GM18861 (cell line): ENCODE data around the gene RAF1.

ENCODE experiments used
- ATAC-seq: cut with Tn5 transposase; IDR thresholded peaks from one replicate; pipeline ENCODE4 v1.9.1; 2021; ENCODE audit not compliant: unreplicated experiment

Gene RAF1

DNA sequence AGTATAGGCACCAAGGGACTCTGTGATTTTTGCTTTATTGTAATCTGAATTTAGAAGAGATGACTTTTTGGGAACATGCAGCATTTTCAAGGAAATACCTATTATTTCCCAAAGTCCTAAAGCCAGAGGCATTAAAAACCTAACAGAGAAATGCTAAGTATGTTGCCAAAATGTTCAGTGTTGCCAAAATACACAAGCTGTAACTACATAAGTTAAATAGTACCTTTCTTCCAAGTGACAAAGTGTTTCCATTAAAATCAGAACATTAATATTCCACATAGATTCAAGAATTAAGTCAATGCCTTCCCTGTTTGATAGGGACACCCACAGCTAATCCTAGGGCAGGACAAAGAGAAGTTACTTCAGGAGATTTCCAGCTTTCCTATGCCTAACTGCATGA is 65.0 kb downstream of the RAF1 start:
- ATAC-seq, result no peak

DNA sequence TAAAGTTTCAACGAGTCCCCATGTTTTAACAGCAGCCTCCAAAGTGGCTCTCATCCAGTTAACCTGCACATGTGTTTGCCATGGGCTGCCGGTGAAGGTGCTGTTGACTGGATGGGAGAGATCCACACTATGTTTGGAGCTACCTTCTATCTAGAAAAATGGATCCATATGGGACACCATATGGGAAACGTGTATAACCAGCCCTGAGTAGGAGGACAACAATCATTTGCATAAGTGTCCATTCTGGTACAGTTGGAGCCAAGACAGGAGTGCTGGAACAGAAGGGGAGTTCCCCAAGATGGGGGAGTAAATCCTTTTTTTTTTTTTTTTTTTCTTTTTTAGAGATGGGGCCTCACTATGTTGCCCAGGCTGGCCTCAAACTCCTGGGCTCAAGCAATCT is 70.4 kb downstream of the RAF1 start:
- ATAC-seq, result no peak

DNA sequence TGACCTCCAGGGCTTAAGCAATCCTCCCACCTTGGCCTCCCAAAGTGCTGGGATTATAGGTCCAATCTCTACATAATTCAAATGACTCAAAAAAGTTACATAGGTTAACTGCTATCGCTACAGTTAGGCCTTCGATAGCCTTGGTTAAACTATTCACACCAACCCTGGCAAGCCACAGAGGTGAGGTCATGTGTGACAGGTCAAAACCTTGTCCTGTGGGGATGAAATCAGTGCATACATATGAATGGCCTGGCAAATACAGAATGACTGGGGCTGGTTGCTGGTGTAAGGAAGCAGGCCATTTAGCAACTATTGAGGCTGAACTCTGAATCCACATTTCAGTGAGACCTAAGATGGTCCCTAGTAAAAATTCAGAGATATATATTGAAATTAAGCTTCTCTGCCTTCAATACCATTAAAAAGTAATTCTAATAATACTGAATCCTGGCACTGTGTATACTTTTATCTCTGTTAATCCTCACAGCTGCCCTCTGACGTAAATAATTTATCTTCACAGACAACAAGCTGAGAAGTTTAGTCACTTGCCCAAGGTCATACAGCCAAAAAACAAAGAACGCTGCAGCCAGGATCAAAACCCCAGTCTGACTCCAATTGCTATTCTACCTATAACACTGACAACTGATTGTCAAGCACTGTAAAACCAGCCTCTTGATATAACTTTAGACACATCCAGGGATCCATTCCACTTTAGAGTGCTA is 71.8 kb downstream of the RAF1 start:
- no peak for ATAC-seq

DNA sequence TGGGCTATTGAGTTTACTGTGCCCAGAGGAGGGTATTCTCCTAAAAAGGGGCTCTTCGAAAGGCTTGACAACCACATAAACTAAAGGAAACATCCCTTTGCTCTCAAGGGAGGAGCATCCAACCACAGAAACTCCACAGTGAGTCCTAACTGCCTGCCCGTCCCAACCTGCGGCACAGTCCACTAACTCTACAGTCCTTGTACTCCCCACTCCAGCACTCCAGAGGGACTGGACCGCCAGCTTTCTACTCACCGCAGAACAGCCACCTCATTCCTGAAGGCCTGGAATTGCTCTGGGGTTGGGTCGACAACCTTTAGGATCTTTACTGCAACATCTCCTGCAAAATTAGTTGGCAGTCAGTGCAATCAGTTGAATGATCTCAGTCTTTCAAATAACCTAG is 72.5 kb downstream of the RAF1 start:
- no peak for ATAC-seq

DNA sequence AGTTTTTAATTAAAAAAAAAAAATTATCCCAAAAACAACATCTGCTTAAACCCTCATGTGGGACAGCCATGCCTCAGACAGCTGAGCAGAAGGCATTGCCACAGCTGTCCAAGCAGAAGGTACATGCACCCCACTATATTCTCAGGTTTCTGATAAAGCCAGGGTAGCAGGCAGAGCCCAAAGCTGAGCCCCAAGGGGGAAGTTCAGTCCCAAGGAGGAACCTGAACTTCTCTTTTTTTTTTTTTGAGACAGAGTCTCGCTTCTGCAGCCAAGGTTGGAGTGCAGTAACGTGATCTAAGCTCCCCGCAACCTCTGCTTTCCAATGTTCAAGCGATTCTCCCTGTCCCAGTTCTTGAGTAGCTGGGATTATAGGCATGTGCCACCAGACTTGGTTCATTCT is 73.8 kb downstream of the RAF1 start:
- no peak for ATAC-seq

DNA sequence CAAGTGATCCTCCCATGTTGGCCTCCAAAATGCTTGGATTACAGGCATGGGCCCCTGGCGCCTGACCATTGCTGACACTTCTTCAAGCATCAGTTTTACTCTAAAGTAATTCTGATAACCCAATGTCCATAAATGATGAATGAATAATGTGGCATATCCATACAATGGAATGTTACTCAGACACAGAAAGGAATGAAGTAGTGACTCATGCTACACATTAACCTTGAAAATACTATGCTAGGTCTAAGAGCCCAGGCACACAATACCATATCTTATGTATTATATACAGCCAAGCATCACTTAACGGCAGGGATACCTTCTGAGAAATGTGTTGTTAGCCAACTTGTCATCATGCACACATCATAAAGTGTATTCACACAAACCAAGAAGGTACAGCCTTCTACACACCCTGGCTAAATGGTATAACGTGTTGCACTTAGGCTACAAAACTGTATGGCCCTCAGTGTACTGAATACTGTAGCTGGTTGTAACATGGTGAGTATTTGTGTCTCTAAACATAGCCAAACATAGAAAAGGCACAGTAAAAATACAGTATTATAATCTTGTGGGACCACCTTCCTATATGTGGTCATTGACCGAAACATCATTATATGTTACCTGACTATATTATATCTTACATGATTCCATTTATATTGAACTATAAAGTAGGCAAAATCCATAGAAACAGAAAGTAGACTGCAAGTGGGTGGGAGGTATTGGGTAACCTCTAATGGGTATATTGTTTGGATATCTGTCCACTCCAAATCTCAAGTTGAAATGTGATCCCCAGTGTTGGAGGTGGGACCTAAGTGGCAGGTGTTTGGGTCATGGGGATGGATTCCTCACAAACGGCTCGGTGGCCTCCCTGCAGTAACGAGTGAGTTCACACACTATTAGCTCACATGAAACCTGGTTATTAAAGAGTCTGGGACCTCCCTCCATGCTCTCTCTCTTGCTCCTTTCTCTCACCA is 75.6 kb downstream of the RAF1 start:
- ATAC-seq, result no peak

DNA sequence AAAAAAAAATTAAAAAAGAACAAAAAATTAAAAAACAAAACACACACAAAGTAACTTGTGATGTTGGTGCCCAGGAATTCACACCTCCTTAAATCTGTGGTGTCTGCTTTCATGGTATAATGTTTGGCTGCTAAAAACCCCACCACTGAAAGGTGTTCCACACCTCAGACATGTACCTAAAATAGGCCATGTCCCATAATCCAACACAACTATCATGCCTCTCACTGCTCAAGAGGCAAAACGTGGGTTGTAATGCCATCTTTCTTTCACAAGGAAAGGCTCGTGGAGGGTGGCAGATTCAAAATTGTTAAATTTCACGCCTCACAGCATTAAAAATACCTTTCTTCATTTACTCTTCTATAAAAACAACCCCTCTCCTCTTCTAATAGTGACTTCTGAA is 77.5 kb downstream of the RAF1 start:
- no peak for ATAC-seq

DNA sequence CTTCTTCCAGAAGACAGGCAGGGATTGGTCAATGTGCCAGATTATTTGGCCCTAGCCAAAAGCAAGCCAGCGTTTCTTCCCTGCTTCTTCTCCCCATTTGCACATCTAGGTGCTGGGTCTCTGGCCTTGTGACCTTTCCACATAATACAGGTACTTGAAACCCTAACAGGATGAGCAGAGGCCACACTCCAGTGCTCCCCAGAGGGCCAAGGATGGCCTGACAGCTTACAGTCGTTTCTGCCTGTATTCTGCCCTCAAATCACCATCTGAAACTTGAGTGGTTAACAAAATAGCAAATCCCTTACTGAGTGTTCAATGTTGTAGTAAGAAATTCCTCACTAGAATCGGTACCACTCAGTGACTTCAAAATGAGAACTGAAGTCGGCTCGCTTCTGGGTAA is 77.9 kb downstream of the RAF1 start:
- no peak for ATAC-seq

DNA sequence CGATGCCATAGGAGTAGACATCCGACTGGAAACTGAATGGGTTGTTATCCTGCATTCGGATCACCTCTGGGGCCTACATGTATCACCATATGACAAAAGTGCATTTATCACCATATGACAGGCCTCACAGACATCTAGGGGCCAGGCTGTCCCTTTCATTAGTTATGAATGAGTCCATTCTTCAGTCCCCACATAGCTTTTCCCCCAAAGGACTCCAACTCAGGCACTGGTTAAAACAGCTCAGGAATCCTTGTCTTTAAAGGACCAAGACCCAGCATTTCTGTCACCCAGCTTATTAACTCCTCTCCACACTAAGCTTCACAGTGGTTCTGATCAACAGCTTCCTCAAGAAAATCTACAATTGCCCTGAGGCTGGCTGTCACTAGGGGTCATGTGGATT is 78.7 kb downstream of the RAF1 start:
- no peak for ATAC-seq

DNA sequence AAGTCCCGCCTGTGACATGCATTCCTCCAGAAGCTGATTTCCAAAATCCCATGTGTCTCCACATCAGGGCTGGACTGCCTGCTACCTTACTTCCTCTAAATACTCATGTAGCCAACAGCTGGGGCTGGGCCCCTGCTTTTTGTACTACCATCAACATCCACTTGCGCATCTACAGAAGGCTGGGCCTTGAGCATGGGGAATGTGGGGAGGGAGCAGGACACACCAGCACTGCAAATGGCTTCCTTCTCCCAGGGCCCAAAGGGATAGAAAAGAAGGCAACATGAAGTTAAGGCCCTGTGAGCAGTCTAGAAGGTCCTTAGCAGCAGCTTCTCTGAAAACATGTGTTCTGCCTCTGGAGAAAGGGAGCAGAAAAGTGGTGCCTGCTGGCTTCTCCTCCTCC is 79.8 kb downstream of the RAF1 start:
- ATAC-seq, result no peak

DNA sequence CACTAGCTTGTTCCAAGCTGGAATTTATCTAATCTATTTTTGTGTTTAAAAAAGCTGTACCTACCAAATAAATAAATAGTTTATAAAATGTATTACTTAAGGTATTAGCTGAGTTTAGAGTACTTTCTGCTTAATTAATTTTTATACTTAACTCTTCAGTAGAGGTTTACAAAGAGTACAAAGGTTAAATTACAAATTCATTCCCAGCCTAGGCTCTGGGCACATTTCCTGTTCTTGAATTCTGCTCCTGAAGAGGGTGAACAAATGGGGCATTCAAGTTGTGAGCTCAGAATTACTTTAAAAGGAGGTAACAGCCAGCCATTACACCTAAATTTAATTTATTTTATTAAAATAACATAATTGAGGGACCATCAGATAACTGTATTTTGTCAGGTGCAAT is 80.6 kb downstream of the RAF1 start:
- ATAC-seq, result no peak

DNA sequence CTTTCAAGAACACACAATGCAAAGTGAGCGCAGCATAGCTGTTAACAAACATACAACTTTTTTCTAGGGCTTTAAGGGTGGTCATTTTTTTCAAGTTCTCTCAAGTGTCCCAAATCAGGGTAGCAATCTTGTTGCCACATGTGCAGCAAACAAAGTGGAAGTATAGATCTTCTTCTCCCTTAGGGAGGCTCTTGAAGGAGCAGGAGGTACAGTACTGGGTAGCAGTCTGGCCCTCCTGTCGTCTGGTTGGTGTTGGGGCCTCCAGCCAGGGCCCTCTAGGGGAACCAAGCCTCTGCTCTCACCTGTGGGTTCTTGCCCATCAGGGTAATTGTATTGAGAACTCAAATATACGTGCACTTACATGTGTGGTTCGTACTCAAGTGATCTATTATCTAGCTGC is 81.2 kb downstream of the RAF1 start:
- ATAC-seq, result no peak

DNA sequence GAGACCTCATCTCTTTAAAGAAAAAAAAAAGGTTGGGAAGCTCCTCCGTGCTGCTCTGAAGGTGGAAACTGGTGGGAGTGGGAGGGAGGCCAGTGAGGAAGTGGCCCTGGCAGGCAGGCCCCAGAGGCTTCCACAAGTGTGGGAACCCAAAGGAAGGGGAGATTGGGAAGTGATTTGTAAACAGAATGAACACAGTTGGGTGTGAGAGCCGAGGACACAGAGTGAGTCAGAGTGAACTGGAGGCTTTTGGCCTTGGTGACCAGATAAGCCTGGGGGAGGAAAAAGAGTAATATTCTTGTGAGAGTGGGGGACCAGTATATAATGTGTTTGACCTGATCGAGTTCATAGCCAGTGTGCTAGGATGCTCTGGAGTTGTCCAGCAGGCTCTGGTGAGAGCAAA is 84.0 kb downstream of the RAF1 start:
- ATAC-seq, result no peak

DNA sequence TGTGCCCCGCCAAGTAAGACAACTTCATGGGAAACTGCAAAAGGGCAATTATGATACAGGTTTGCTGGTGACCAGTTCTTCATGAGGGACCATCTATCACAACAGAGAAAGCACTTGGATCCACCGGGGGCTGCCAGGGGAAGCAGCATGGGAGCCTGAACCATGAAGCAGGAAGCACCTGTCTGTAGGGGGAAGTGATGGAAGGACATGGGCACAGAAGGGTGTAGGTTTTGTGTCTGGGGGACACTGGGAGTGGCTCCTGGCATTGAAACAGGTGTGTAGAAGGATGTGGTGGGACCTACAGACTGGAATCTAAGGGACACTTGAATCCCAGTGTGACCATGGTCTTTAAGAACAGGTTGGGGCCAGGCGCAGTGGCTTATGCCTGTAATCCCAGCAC is 84.5 kb downstream of the RAF1 start:
- ATAC-seq, result no peak

DNA sequence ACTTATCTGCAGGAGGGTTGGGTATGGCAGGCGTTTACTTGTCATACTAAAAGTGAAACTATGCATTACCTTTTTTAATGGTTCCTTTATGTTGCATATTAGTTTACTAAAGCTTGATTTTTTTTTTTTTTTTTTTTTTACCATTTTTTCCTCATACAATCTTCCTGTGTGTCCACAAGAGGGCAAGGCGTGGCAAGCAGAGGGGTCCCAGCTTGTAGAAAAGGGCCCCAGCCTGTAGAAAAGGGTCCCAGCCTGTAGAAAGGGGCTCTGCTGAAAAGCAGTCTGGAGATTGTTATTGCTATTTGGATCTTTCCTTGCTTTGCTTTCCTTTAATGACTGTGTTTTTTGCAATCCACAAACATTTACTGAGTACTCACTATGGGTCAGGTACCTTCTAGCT is 85.2 kb downstream of the RAF1 start:
- no peak for ATAC-seq

DNA sequence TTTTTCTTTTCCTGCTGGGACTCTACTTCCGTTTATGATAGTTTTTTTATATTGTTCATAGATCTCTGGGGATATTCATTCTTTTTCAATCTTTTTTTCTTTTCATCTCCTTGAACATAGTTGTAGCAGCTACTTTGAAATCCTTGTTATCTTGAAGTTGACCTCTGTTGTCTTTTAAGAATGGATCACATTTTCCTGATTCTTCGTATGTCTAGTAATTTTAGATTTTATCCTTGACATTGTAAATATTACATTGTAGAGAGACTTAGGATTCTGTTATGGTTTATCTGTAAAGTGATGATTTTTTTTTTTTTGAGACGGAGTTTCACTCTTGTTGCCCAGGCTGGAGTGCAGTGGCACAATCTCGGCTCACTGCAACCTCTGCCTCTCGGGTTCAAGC is 86.5 kb downstream of the RAF1 start:
- ATAC-seq, result no peak

DNA sequence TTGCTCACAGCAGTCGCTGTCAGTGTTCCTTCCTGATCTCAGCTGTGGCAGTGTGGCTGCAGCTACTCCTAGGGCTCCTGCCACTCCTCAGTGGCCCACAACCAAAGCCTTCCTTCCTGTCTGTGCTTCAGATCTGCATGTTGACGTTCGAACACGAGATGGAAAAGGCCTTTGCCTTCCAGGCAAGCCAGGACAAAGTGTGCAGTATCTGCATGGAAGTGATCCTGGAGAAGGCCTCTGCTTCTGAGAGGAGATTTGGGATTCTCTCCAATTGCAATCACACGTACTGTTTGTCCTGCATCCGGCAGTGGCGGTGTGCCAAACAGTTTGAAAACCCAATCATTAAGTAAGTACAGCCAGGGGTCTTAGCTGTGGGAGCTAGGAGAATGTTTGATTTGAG is 89.3 kb downstream of the RAF1 start:
- no peak for ATAC-seq

DNA sequence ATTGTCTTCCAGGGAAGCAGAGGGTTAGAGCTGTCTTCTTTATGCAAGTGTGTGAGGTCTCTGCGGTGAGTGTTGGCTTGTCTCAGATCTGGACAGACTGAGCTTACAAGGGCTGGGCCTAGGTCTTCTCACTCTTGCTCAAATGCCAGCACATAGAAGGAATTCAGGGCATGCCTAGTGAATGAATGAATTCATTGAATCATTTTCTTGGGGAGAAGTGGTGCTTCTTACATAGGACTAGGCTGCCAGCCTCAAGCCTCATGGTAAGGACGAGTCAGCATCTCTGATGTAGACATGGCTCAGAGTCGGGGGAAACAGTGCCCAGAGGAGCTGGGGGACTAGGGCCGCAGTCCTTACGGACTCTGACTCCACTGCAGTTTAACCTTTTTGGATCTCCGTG is 89.8 kb downstream of the RAF1 start:
- no peak for ATAC-seq

DNA sequence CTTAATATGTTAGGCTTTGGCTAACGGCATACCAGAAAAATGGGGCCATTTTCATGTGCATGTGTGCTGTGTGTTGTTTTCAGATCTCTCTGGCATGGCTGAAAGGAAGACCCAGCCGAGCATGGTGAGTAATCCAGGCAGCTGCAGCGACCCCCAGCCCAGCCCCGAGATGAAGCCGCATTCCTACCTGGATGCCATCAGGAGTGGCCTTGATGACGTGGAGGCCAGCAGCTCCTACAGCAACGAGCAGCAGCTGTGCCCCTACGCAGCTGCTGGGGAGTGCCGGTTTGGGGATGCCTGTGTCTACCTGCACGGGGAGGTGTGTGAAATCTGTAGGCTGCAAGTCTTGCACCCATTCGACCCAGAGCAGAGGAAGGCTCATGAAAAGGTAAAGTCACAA is 91.9 kb downstream of the RAF1 start:
- ATAC-seq, result no peak

DNA sequence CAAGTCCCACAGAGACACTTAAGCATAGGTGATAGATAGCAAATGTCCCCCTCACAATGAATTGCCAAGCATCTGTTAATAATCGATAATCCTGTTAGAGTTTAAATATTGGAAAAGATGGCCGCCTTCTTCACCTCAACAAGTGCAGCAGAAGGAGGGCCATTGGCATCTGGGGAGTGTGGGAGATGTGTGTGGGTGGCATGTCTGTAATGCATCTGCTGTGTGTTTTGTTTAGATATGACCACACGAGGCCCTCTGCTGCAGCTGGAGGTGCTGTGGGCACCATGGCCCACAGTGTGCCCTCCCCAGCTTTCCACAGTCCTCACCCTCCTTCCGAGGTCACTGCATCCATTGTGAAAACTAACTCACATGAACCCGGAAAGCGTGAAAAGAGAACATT is 94.1 kb downstream of the RAF1 start:
- no peak for ATAC-seq

DNA sequence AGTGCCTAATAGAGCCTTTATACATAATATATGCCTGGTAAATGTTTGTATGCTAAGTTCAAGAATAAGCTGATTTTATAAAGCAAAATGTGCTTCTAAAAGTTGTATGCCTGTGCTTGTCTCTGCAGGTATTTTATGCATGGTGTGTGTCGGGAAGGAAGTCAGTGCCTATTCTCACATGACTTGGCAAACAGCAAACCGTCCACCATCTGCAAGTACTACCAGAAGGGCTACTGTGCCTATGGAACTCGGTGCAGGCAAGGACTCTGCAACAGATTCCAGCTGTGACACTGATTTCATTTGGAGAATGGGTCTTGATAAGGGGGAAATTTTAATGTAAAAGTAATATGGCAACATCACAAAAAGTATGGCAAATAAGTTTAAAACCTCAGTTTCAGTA is 95.2 kb downstream of the RAF1 start:
- no peak for ATAC-seq

DNA sequence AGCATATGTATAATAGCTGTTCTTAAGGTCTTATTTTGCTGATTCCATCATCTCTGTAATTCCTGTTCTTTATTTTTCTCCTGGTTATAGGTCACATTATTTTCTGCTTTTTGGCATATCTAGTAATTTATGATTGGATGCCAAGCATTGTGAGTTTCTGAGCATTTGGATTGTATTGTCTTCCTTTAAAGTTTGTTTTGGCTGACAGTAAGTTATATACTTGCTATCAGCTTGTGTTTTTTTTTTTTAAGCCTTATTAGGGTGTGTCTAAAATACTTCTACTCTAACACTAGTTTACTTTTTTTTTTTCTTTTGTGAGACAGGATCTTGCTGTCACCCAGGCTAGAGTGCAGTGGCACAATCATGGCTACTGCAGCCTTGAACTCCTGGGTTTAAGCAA is 96.9 kb downstream of the RAF1 start:
- ATAC-seq, result no peak
